HEK293 (cell line): ENCODE measurements around the gene SERPINA6.

Source experiments
- CTCF ChIA-PET: fragments of 350-600 bp; formaldehyde crosslinking; extraction: SDS; loops from one replicate; lab custom pipeline; 2021; ENCODE audit warnings: antibody characterized with exemption; lab: Yijun Ruan, JAX
- POLR2A ChIA-PET: fragments of 300-600 bp; formaldehyde crosslinking; extraction: SDS; loops from one replicate; lab custom pipeline; 2020; ENCODE audit warnings: antibody characterized with exemption, inconsistent platforms; lab: Yijun Ruan, JAX
- H3K27ac ChIP-seq: fragments of 200-500 bp; sonication (Bioruptor generic); 2 replicates; pipeline ENCODE4 v1.5.1; 2014; ENCODE audit warnings: low read depth, low read length, control low read depth, inconsistent platforms; ENCODE audit errors: extremely low read depth
- H3K36me3 ChIP-seq, 2 experiments: fragments of 200-500 bp in 1 of 2; sonication (Bioruptor generic) in 1 of 2; 1 replicate in 1 of 2; 2 replicates in 1 of 2; pipeline ENCODE4 v1.5.1; 2014 to 2017; ENCODE audit warnings: inconsistent platforms in 2 of 2, low read length in 2 of 2; ENCODE audit not compliant: control insufficient read depth in 2 of 2, insufficient read depth in 1 of 2
- H3K4me1 ChIP-seq: fragments of 200-500 bp; sonication (Bioruptor generic); 2 replicates; pipeline ENCODE4 v1.5.1; 2014; ENCODE audit warnings: mild to moderate bottlenecking, low read length, inconsistent platforms; ENCODE audit not compliant: control insufficient read depth, insufficient read depth
- H3K4me3 ChIP-seq: 2 replicates; pipeline ENCODE4 v1.5.1; 2011; ENCODE audit warnings: low read depth, mild to moderate bottlenecking, control low read depth, low read length, moderate library complexity
- H3K9me3 ChIP-seq: fragments of 200-500 bp; sonication (Bioruptor generic); 2 replicates; pipeline ENCODE4 v1.5.1; 2014; ENCODE audit warnings: low read depth, low read length, inconsistent platforms; ENCODE audit not compliant: control insufficient read depth, insufficient read depth
- AEBP2 ChIP-seq: fragments of 450-650 bp; formaldehyde crosslinking; IDR thresholded peaks from 2 replicates; pipeline ENCODE4 v1.5.1; 2016; ENCODE audit warnings: missing biosample characterization, missing genetic modification characterization, borderline replicate concordance
- FEZF1 ChIP-seq: fragments of 450-650 bp; formaldehyde crosslinking; IDR thresholded peaks from 2 replicates; pipeline ENCODE4 v1.5.1; 2016; ENCODE audit warnings: missing biosample characterization, missing genetic modification characterization
- GLIS1 ChIP-seq: fragments of 450-650 bp; formaldehyde crosslinking; IDR thresholded peaks from 2 replicates; pipeline ENCODE4 v1.5.1; 2016; ENCODE audit warnings: missing biosample characterization, missing genetic modification characterization
- OSR2 ChIP-seq: fragments of 450-650 bp; formaldehyde crosslinking; IDR thresholded peaks from 2 replicates; pipeline ENCODE4 v1.5.1; 2016; ENCODE audit warnings: missing biosample characterization, missing genetic modification characterization
- SCRT1 ChIP-seq: fragments of 450-650 bp; formaldehyde crosslinking; IDR thresholded peaks from 2 replicates; pipeline ENCODE4 v1.5.1; 2016; ENCODE audit warnings: missing biosample characterization, missing genetic modification characterization, borderline replicate concordance
- SP7 ChIP-seq: fragments of 450-650 bp; formaldehyde crosslinking; IDR thresholded peaks from 2 replicates; pipeline ENCODE4 v1.5.1; 2016; ENCODE audit warnings: missing biosample characterization, missing genetic modification characterization
- ZBTB48 ChIP-seq: fragments of 450-650 bp; formaldehyde crosslinking; IDR thresholded peaks from 2 replicates; pipeline ENCODE4 v1.5.1; 2016; ENCODE audit warnings: missing biosample characterization, missing genetic modification characterization
- ZBTB6 ChIP-seq: fragments of 450-650 bp; formaldehyde crosslinking; IDR thresholded peaks from 2 replicates; pipeline ENCODE4 v1.5.1; 2017; ENCODE audit warnings: missing biosample characterization, missing genetic modification characterization
- ZNF175 ChIP-seq: fragments of 450-650 bp; formaldehyde crosslinking; IDR thresholded peaks from 2 replicates; pipeline ENCODE4 v1.5.1; 2016; ENCODE audit warnings: missing biosample characterization, missing genetic modification characterization
- ZNF398 ChIP-seq: fragments of 450-650 bp; formaldehyde crosslinking; IDR thresholded peaks from 2 replicates; pipeline ENCODE4 v1.5.1; 2017; ENCODE audit warnings: missing biosample characterization, missing genetic modification characterization
- ZNF555 ChIP-seq: fragments of 450-650 bp; formaldehyde crosslinking; conservative IDR thresholded peaks from 2 replicates; pipeline ENCODE4 v1.5.1; 2017; ENCODE audit warnings: missing biosample characterization, mild to moderate bottlenecking, missing genetic modification characterization, inconsistent platforms
- ZNF610 ChIP-seq: fragments of 450-650 bp; formaldehyde crosslinking; IDR thresholded peaks from 2 replicates; pipeline ENCODE4 v1.5.1; 2016; ENCODE audit warnings: missing biosample characterization, missing genetic modification characterization, borderline replicate concordance
- ZNF658 ChIP-seq: fragments of 450-650 bp; formaldehyde crosslinking; IDR thresholded peaks from 2 replicates; pipeline ENCODE4; 2016; ENCODE audit warnings: missing biosample characterization, missing genetic modification characterization
- ZNF776 ChIP-seq: fragments of 450-650 bp; formaldehyde crosslinking; IDR thresholded peaks from 2 replicates; pipeline ENCODE4 v1.5.0; 2017; ENCODE audit warnings: missing biosample characterization, missing genetic modification characterization, borderline replicate concordance
- ZNF830 ChIP-seq: fragments of 450-650 bp; IDR thresholded peaks from 2 replicates; pipeline ENCODE4 v1.5.0; 2018; ENCODE audit warnings: missing biosample characterization, missing genetic modification characterization, low read depth, mild to moderate bottlenecking, moderate library complexity
- ZNF837 ChIP-seq: fragments of 450-650 bp; formaldehyde crosslinking; IDR thresholded peaks from 2 replicates; pipeline ENCODE4 v1.5.1; 2016; ENCODE audit warnings: missing biosample characterization, missing genetic modification characterization
- ZSCAN23 ChIP-seq: fragments of 450-650 bp; formaldehyde crosslinking; IDR thresholded peaks from 2 replicates; pipeline ENCODE4 v1.5.1; 2016; ENCODE audit warnings: missing biosample characterization, missing genetic modification characterization
- TF ChIP-seq, protein P1 (sequence below): fragments of 450-650 bp; formaldehyde crosslinking; IDR thresholded peaks from 2 replicates; pipeline ENCODE4 v1.5.1; 2016; ENCODE audit warnings: missing biosample characterization, missing genetic modification characterization
- TF ChIP-seq, protein P2 (sequence below): fragments of 450-650 bp; formaldehyde crosslinking; IDR thresholded peaks from 2 replicates; pipeline ENCODE4 v1.5.1; 2016; ENCODE audit warnings: missing biosample characterization, missing genetic modification characterization
- TF ChIP-seq, protein P3 (sequence below): sonication (generic); formaldehyde crosslinking; IDR thresholded peaks from 2 replicates; pipeline ENCODE4 v1.8.1; 2022; ENCODE audit warnings: mild to moderate bottlenecking, moderate library complexity, missing genetic modification reagents

Gene SERPINA6

GRCh38 chr14:94320243-94320642 is 2.9 kb downstream of the SERPINA6 start:
- ChIA-PET CTCF (no interaction called here), POLR2A (interaction anchor here (0.7 kb wide), 1 partner anchor 108 kb away, joined by 4 read pairs; no protein-coding TSS in a partner anchor)

GRCh38 chr14:94317259-94317658 is 5.9 kb downstream of the SERPINA6 start:
- ChIA-PET POLR2A (no interaction called here), CTCF (no interaction called here)
- no peak for TF ChIP-seq ZBTB6 (tag by site-specific recombination)
- no peak for TF ChIP-seq ZNF830
- TF ChIP-seq ZNF776 (tag by site-specific recombination): no peak
- no peak for TF ChIP-seq ZBTB48 (tag by site-specific recombination)
- no peak for TF ChIP-seq ZNF555 (tag by site-specific recombination)
- TF ChIP-seq, protein P1, sequence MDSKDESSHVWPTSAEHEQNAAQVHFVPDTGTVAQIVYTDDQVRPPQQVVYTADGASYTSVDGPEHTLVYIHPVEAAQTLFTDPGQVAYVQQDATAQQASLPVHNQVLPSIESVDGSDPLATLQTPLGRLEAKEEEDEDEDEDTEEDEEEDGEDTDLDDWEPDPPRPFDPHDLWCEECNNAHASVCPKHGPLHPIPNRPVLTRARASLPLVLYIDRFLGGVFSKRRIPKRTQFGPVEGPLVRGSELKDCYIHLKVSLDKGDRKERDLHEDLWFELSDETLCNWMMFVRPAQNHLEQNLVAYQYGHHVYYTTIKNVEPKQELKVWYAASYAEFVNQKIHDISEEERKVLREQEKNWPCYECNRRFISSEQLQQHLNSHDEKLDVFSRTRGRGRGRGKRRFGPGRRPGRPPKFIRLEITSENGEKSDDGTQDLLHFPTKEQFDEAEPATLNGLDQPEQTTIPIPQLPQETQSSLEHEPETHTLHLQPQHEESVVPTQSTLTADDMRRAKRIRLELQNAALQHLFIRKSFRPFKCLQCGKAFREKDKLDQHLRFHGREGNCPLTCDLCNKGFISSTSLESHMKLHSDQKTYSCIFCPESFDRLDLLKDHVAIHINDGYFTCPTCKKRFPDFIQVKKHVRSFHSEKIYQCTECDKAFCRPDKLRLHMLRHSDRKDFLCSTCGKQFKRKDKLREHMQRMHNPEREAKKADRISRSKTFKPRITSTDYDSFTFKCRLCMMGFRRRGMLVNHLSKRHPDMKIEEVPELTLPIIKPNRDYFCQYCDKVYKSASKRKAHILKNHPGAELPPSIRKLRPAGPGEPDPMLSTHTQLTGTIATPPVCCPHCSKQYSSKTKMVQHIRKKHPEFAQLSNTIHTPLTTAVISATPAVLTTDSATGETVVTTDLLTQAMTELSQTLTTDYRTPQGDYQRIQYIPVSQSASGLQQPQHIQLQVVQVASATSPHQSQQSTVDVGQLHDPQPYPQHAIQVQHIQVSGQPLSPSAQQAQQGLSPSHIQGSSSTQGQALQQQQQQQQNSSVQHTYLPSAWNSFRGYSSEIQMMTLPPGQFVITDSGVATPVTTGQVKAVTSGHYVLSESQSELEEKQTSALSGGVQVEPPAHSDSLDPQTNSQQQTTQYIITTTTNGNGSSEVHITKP (tag by site-specific recombination): no peak
- TF ChIP-seq ZSCAN23 (tag by site-specific recombination): no peak
- TF ChIP-seq AEBP2 (tag by site-specific recombination): no peak
- TF ChIP-seq, protein P2, sequence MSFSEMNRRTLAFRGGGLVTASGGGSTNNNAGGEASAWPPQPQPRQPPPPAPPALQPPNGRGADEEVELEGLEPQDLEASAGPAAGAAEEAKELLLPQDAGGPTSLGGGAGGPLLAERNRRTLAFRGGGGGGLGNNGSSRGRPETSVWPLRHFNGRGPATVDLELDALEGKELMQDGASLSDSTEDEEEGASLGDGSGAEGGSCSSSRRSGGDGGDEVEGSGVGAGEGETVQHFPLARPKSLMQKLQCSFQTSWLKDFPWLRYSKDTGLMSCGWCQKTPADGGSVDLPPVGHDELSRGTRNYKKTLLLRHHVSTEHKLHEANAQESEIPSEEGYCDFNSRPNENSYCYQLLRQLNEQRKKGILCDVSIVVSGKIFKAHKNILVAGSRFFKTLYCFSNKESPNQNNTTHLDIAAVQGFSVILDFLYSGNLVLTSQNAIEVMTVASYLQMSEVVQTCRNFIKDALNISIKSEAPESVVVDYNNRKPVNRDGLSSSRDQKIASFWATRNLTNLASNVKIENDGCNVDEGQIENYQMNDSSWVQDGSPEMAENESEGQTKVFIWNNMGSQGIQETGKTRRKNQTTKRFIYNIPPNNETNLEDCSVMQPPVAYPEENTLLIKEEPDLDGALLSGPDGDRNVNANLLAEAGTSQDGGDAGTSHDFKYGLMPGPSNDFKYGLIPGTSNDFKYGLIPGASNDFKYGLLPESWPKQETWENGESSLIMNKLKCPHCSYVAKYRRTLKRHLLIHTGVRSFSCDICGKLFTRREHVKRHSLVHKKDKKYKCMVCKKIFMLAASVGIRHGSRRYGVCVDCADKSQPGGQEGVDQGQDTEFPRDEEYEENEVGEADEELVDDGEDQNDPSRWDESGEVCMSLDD: no peak
- TF ChIP-seq ZNF398: no peak
- TF ChIP-seq, protein P3, sequence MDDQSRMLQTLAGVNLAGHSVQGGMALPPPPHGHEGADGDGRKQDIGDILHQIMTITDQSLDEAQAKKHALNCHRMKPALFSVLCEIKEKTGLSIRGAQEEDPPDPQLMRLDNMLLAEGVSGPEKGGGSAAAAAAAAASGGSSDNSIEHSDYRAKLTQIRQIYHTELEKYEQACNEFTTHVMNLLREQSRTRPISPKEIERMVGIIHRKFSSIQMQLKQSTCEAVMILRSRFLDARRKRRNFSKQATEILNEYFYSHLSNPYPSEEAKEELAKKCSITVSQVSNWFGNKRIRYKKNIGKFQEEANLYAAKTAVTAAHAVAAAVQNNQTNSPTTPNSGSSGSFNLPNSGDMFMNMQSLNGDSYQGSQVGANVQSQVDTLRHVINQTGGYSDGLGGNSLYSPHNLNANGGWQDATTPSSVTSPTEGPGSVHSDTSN: no peak

More at GRCh38 chr14:94320243-94320642, 2.9 kb downstream of the SERPINA6 start:
- no peaks in the 10 kb centered on the region for H3K4me1 ChIP-seq
- no peak for TF ChIP-seq ZNF610 (tag by site-specific recombination)
- no peak for TF ChIP-seq ZNF658 (tag by site-specific recombination)
- TF ChIP-seq GLIS1: no peak
- TF ChIP-seq SP7 (tag by site-specific recombination): no peak
- TF ChIP-seq FEZF1: no peak
- no peak for TF ChIP-seq ZNF175
- TF ChIP-seq OSR2 (tag by site-specific recombination): no peak
- TF ChIP-seq ZNF837 (tag by site-specific recombination): no peak
- TF ChIP-seq SCRT1 (tag by site-specific recombination): no peak
- TF ChIP-seq, all 188 proteins: peak for 0
- Histone ChIP-seq H3K4me3 (no peak overlapping the region), H3K36me3 (no peaks in the 10 kb centered on the region), H3K27ac (no peak overlapping the region), H3K9me3 (no peaks in the 10 kb centered on the region)

More at GRCh38 chr14:94317259-94317658, 5.9 kb downstream of the SERPINA6 start:
- Histone ChIP-seq H3K4me1 (no peaks in the 10 kb centered on the region), H3K4me3 (no peak overlapping the region), H3K27ac (no peak overlapping the region), H3K9me3 (no peaks in the 10 kb centered on the region), H3K36me3 (no peaks in the 10 kb centered on the region)
